ACC112 (cell line): ENCODE measurements around the gene MSI1.
A peak's percentile ranks its signal among the peaks of the same experiment; 100 is the strongest.

ENCODE experiments used
- H2AFZ ChIP-seq: fragments of 200-600 bp; sonication (generic); one replicate; pipeline ENCODE4 v1.6.0; 2017; ENCODE audit warnings: antibody characterized with exemption, low read length; ENCODE audit not compliant: unreplicated experiment
- H3K27ac ChIP-seq: fragments of 200-600 bp; sonication (generic); 2 replicates; pipeline ENCODE4 v1.5.1; 2014; ENCODE audit warnings: low read depth, mild to moderate bottlenecking, antibody characterized with exemption, low read length, moderate library complexity
- H3K27me3 ChIP-seq: fragments of 200-600 bp; sonication (generic); 2 replicates; pipeline ENCODE4 v1.6.1; 2014; ENCODE audit warnings: mild to moderate bottlenecking, antibody characterized with exemption, low read length, moderate library complexity, mixed read lengths; ENCODE audit not compliant: insufficient read depth
- H3K36me3 ChIP-seq: fragments of 200-600 bp; sonication (generic); 2 replicates; pipeline ENCODE4 v1.6.1; 2016; ENCODE audit warnings: mild to moderate bottlenecking, antibody characterized with exemption, low read length, moderate library complexity, mixed read lengths; ENCODE audit not compliant: insufficient read depth
- H3K4me1 ChIP-seq: fragments of 200-600 bp; sonication (generic); one replicate; pipeline ENCODE4 v1.6.1; 2016; ENCODE audit warnings: low read length, mixed read lengths; ENCODE audit not compliant: insufficient read depth, unreplicated experiment, control insufficient read depth
- H3K4me3 ChIP-seq: fragments of 200-600 bp; sonication (generic); 2 replicates; pipeline ENCODE4 v1.5.1; 2014; ENCODE audit warnings: mild to moderate bottlenecking, low read depth, low read length
- H3K79me2 ChIP-seq: fragments of 200-600 bp; sonication (generic); one replicate; pipeline ENCODE4 v1.6.0; 2016; ENCODE audit warnings: low read length; ENCODE audit not compliant: control insufficient read depth, unreplicated experiment, insufficient read depth

Gene MSI1

GRCh38 chr12:120321382-120322202 lies 47.4 kb downstream of the MSI1 start:
- Histone ChIP-seq H3K79me2 (no peaks in the 10 kb centered on the region), H3K4me1 (peaks cover 2% of the 10 kb centered on the region), H3K27me3 (no peaks in the 10 kb centered on the region), H3K36me3 (no peaks in the 10 kb centered on the region), H3K27ac (no peak overlapping the region), H3K4me3 (no peak overlapping the region), H2AFZ (no peak overlapping the region)

- Histone ChIP-seq H3K36me3 (no peaks in the 10 kb centered on the region), H3K27ac (peak overlapping the region; percentile 9; the same call in 1 of the 2 replicates), H3K4me3 (peak overlapping the region; percentile 81)
Measured at GRCh38 chr12:120317224-120318105, 51.5 kb downstream of the MSI1 start.

GRCh38 chr12:120316798-120317223 lies 52.2 kb downstream of the MSI1 start:
- Histone ChIP-seq H3K4me3 (peak overlapping the region; percentile 81), H3K79me2 (no peaks in the 10 kb centered on the region), H3K27ac (peak overlapping the region; percentile 30; the same call in 1 of the 2 replicates), H2AFZ (peak overlapping the region; percentile 49), H3K36me3 (no peaks in the 10 kb centered on the region), H3K4me1 (peaks cover 3% of the 10 kb centered on the region), H3K27me3 (no peaks in the 10 kb centered on the region)

More at GRCh38 chr12:120317224-120318105, 51.5 kb downstream of the MSI1 start:
- Histone ChIP-seq H3K79me2 (no peaks in the 10 kb centered on the region), H3K4me1 (peaks cover 3% of the 10 kb centered on the region), H2AFZ (peak overlapping the region; percentile 49), H3K27me3 (no peaks in the 10 kb centered on the region)

- Histone ChIP-seq H3K4me1 (peaks cover 3% of the 10 kb centered on the region), H2AFZ (no peak overlapping the region), H3K27ac (no peak overlapping the region), H3K36me3 (no peaks in the 10 kb centered on the region), H3K27me3 (no peaks in the 10 kb centered on the region), H3K79me2 (no peaks in the 10 kb centered on the region), H3K4me3 (no peak overlapping the region)
Measured at GRCh38 chr12:120314220-120314619, 54.7 kb downstream of the MSI1 start.

- H3K4me3 ChIP-seq, result peak within 1 kb of the TSS; percentile 99
- no peaks in the 10 kb centered on the region for H3K36me3 ChIP-seq
- peaks cover 3% of the 10 kb centered on the region for H3K4me1 ChIP-seq
- no peaks in the 10 kb centered on the region for H3K27me3 ChIP-seq
- H3K79me2 ChIP-seq, result no peaks in the 10 kb centered on the region
- H2AFZ ChIP-seq, result peak within 1 kb of the TSS; percentile 99
- H3K27ac ChIP-seq, result peak within 1 kb of the TSS; percentile 35; the same call in 1 of the 2 replicates
Measured at GRCh38 chr12:120301962-120302815, 66.8 kb downstream of the MSI1 start, which contains the start of gene SIRT4. SIRT4 (plus strand) TSS chr12:120302321; CDS start chr12:120303562, 1,241 bp downstream.

- peaks cover 4% of the 10 kb centered on the region for H3K4me1 ChIP-seq
- H3K36me3 ChIP-seq, result no peaks in the 10 kb centered on the region
- no peaks in the 10 kb centered on the region for H3K79me2 ChIP-seq
- H2AFZ ChIP-seq, result peak within 1 kb of the TSS; percentile 41
- H3K4me3 ChIP-seq, result peak within 1 kb of the TSS; percentile 69
- H3K27ac ChIP-seq, result peak within 1 kb of the TSS; percentile 99
- no peaks in the 10 kb centered on the region for H3K27me3 ChIP-seq
Measured at GRCh38 chr12:120292661-120293531, 76.1 kb downstream of the MSI1 start, which contains the start of gene RNU4-1. RNU4-1 (minus strand) TSS chr12:120293237.

- H2AFZ ChIP-seq, result no peak overlapping the region
- H3K4me3 ChIP-seq, result peak overlapping the region; percentile 69
- H3K27me3 ChIP-seq, result no peaks in the 10 kb centered on the region
- no peaks in the 10 kb centered on the region for H3K79me2 ChIP-seq
- peak overlapping the region; percentile 99 for H3K27ac ChIP-seq
- no peaks in the 10 kb centered on the region for H3K36me3 ChIP-seq
- H3K4me1 ChIP-seq, result peaks cover 4% of the 10 kb centered on the region
Measured at GRCh38 chr12:120292411-120292660, 76.6 kb downstream of the MSI1 start.
